Endothelial cell of umbilical vein (primary cell): ENCODE results near the gene FAM110C.

Experiments used
- EZH2 ChIP-seq: IDR thresholded peaks from 2 replicates; pipeline ENCODE4 v1.6.1; 2012; ENCODE audit warnings: borderline replicate concordance, low read depth, mild to moderate bottlenecking, moderate library complexity, low read length, inconsistent platforms; ENCODE audit not compliant: severe bottlenecking
- FOS ChIP-seq: IDR thresholded peaks from 2 replicates; pipeline ENCODE4 v1.6.1; 2011; ENCODE audit warnings: mild to moderate bottlenecking, low read length, moderate library complexity, borderline replicate concordance; ENCODE audit not compliant: insufficient read depth
- GATA2 ChIP-seq: IDR thresholded peaks from 2 replicates; pipeline ENCODE4 v1.7.0; 2011; ENCODE audit warnings: low read depth, mild to moderate bottlenecking, moderate library complexity, mixed read lengths, low read length; ENCODE audit not compliant: insufficient read length, insufficient read depth
- JUN ChIP-seq: IDR thresholded peaks from 2 replicates; pipeline ENCODE4 v1.6.1; 2011; ENCODE audit warnings: borderline replicate concordance, low read depth; ENCODE audit not compliant: insufficient read length, insufficient read depth
- MYC ChIP-seq: IDR thresholded peaks from one replicate; pipeline ENCODE4 v1.6.1; 2011; ENCODE audit warnings: mild to moderate bottlenecking, low read depth, low read length
- POLR2A ChIP-seq: IDR thresholded peaks from 2 replicates; pipeline ENCODE4 v1.6.1; 2012; ENCODE audit warnings: low read depth, mild to moderate bottlenecking, control low read depth, low read length
- POLR2AphosphoS5 ChIP-seq: IDR thresholded peaks from 2 replicates; pipeline ENCODE4 v1.6.1; 2012; ENCODE audit warnings: low read depth, mild to moderate bottlenecking, control low read depth, low read length, moderate library complexity; ENCODE audit not compliant: insufficient read depth
- TF ChIP-seq, protein P1 (sequence below), 2 donors: IDR thresholded peaks; 1 replicate in 1 of 2; 2 replicates in 1 of 2; pipeline ENCODE4 v1.5.1; 2011; ENCODE audit warnings: low read length in 2 of 2, mild to moderate bottlenecking in 2 of 2, moderate library complexity in 2 of 2, control low read depth in 1 of 2, inconsistent platforms in 1 of 2, low read depth in 1 of 2; ENCODE audit not compliant: insufficient read depth in 1 of 2; ENCODE audit errors: extremely low read depth in 1 of 2
- TF ChIP-seq, protein P2 (sequence below): IDR thresholded peaks from 2 replicates; pipeline ENCODE4 v1.6.1; 2011; ENCODE audit not compliant: insufficient read depth, insufficient read length

DNA sequence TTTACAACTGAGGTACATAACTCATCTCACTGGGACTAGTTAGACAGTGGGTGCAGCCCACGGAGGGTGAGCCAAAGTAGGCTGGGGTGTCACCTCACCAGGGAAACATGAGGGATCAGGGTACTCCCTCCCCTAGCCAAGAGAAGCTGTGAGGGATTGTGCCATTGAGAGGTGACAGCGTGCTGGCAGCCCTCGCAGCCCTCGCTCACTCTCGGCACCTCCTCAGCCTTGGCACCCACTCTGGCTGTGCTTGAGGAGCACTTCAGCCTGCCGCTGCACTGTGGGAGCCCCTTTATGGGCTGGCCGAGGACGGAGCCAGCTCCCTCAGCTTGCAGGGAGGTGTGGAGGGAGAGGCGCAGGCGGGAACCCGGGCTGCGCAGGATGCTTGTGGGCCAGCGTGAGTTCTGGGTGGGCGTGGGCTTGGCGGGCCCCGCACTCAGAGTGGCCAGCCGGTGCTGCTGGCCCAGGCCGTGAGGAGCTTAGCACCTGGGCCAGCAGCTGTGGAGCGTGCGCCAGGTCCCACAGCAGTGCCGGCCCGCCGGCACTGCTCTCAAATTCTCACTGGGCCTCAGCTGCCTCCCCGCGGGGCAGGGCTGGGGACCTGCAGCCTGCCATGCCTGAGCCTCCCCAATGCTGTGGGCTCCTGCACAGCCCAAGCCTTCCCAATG lies 44.5 kb upstream of the FAM110C start:
- TF ChIP-seq, protein P1, sequence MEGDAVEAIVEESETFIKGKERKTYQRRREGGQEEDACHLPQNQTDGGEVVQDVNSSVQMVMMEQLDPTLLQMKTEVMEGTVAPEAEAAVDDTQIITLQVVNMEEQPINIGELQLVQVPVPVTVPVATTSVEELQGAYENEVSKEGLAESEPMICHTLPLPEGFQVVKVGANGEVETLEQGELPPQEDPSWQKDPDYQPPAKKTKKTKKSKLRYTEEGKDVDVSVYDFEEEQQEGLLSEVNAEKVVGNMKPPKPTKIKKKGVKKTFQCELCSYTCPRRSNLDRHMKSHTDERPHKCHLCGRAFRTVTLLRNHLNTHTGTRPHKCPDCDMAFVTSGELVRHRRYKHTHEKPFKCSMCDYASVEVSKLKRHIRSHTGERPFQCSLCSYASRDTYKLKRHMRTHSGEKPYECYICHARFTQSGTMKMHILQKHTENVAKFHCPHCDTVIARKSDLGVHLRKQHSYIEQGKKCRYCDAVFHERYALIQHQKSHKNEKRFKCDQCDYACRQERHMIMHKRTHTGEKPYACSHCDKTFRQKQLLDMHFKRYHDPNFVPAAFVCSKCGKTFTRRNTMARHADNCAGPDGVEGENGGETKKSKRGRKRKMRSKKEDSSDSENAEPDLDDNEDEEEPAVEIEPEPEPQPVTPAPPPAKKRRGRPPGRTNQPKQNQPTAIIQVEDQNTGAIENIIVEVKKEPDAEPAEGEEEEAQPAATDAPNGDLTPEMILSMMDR (IDR thresholded peaks at IDR 0.05; ENCODE audit: extremely low read depth in 1 of 2, insufficient read depth in 1 of 2, low read depth in 1 of 2, low read length in 2 of 2) = no peak
- TF ChIP-seq POLR2A = no peak
- TF ChIP-seq, protein P2, sequence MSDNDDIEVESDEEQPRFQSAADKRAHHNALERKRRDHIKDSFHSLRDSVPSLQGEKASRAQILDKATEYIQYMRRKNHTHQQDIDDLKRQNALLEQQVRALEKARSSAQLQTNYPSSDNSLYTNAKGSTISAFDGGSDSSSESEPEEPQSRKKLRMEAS = no peak
- no peak for TF ChIP-seq POLR2AphosphoS5
- no peak for TF ChIP-seq MYC
- TF ChIP-seq EZH2 = no peak
- no peak for TF ChIP-seq FOS
- no peak for TF ChIP-seq JUN
- no peak for TF ChIP-seq GATA2
